DND-41 (cell line): ENCODE data around the gene ATF5.

Source experiments
- ATAC-seq: fragments of 200-7000 bp; cut with Tn5 transposase; 3 replicates; pipeline ENCODE4 v1.9.1; 2021; ENCODE audit warnings: low read depth; ENCODE audit not compliant: insufficient read depth
- DNase-seq: peaks from one replicate; pipeline ENCODE4 v3.0.0-alpha.2; 2020
- H2AFZ ChIP-seq: 2 replicates; pipeline ENCODE4 v1.6.0; 2012; ENCODE audit warnings: low read depth, low read length
- H3K27ac ChIP-seq: 2 replicates; pipeline ENCODE4 v1.5.1; 2012; ENCODE audit warnings: low read length, inconsistent platforms
- H3K27me3 ChIP-seq: fragments of 200-600 bp; sonication (generic); 2 replicates; pipeline ENCODE4 v1.6.0; 2012; ENCODE audit warnings: low read length, mild to moderate bottlenecking, inconsistent platforms; ENCODE audit not compliant: insufficient read depth, poor library complexity
- H3K36me3 ChIP-seq: 2 replicates; pipeline ENCODE4 v1.5.1; 2012; ENCODE audit warnings: low read length, inconsistent platforms; ENCODE audit not compliant: insufficient read depth
- H3K4me1 ChIP-seq: 2 replicates; pipeline ENCODE4 v1.5.1; 2012; ENCODE audit warnings: mild to moderate bottlenecking, low read length; ENCODE audit not compliant: insufficient read depth
- H3K4me2 ChIP-seq: 2 replicates; pipeline ENCODE4 v1.6.0; 2012; ENCODE audit warnings: mild to moderate bottlenecking, moderate library complexity, low read length, inconsistent platforms; ENCODE audit not compliant: insufficient read depth
- H3K4me3 ChIP-seq, 2 experiments: fragments of 200-600 bp in 1 of 2; shearing (Covaris generic) in 1 of 2; 2 replicates each; pipeline ENCODE4 v1.5.1; 2012 to 2016; ENCODE audit warnings: inconsistent platforms in 2 of 2, low read length in 2 of 2, mild to moderate bottlenecking in 2 of 2, low read depth in 1 of 2, moderate library complexity in 1 of 2
- H3K79me2 ChIP-seq: 2 replicates; pipeline ENCODE4 v1.6.0; 2012; ENCODE audit warnings: low read length, inconsistent platforms; ENCODE audit not compliant: insufficient read depth
- H3K9ac ChIP-seq: 2 replicates; pipeline ENCODE4 v1.6.0; 2012; ENCODE audit warnings: low read depth, mild to moderate bottlenecking, inconsistent platforms, low read length, moderate library complexity
- H3K9me3 ChIP-seq: 2 replicates; pipeline ENCODE4 v1.5.1; 2012; ENCODE audit warnings: low read length, moderate library complexity, mild to moderate bottlenecking, inconsistent platforms; ENCODE audit not compliant: insufficient read depth, severe bottlenecking
- H4K20me1 ChIP-seq: 2 replicates; pipeline ENCODE4 v1.6.0; 2012; ENCODE audit warnings: low read length; ENCODE audit not compliant: insufficient read depth
- CTCF ChIP-seq: IDR thresholded peaks from 2 replicates; pipeline ENCODE4 v1.5.1; 2012; ENCODE audit warnings: borderline replicate concordance, low read length, moderate library complexity, mild to moderate bottlenecking; ENCODE audit not compliant: poor library complexity, severe bottlenecking; ENCODE audit errors: extremely low read depth
- EZH2 ChIP-seq: IDR thresholded peaks from 3 replicates; pipeline ENCODE4 v1.6.1; 2012; ENCODE audit warnings: borderline replicate concordance, low read depth, mild to moderate bottlenecking, moderate library complexity, low read length, inconsistent platforms; ENCODE audit not compliant: severe bottlenecking

The ATF5 gene

GRCh38 chr19:49916839-49917733, 11.9 kb upstream of the ATF5 start:
- H3K36me3 ChIP-seq = peaks cover 92% of the 10 kb centered on the region
- H3K4me3 ChIP-seq = no peak overlapping the region
- H3K4me2 ChIP-seq = no peak overlapping the region
- H3K27me3 ChIP-seq = no peaks in the 10 kb centered on the region
- no peak for ATAC-seq
- no peak overlapping the region for H3K9ac ChIP-seq
- peaks cover 94% of the 10 kb centered on the region for H3K79me2 ChIP-seq
- TF ChIP-seq EZH2 (no peak), CTCF (peak; percentile 40)
- H4K20me1 ChIP-seq = peaks cover 90% of the 10 kb centered on the region
- no peak overlapping the region for H3K27ac ChIP-seq
- no peak overlapping the region for H2AFZ ChIP-seq
- no peaks in the 10 kb centered on the region for H3K9me3 ChIP-seq
- no peak for DNase-seq
- H3K4me1 ChIP-seq = 0 out of 2 replicates have a peak, but pooled peaks cover 5% of the 10 kb centered on the region

GRCh38 chr19:49918089-49918488, 10.9 kb upstream of the ATF5 start:
- Histone ChIP-seq H4K20me1 (peaks cover 91% of the 10 kb centered on the region), H3K9me3 (no peaks in the 10 kb centered on the region), H3K4me3 (no peak overlapping the region), H2AFZ (no peak overlapping the region), H3K79me2 (peaks cover 96% of the 10 kb centered on the region), H3K4me1 (peaks cover 15% of the 10 kb centered on the region), H3K27ac (no peak overlapping the region), H3K9ac (no peak overlapping the region), H3K4me2 (no peak overlapping the region), H3K27me3 (no peaks in the 10 kb centered on the region), H3K36me3 (peaks cover 92% of the 10 kb centered on the region)
- DNase-seq (no peak), ATAC-seq (no peak)
- no peak for TF ChIP-seq CTCF
- TF ChIP-seq EZH2 = no peak

GRCh38 chr19:49920624-49921363, 8.2 kb upstream of the ATF5 start:
- DNase-seq (no peak), ATAC-seq (no peak)
- Histone ChIP-seq H3K27ac (no peak overlapping the region; the same call in 1 of the 2 replicates), H3K9ac (no peak overlapping the region), H3K9me3 (no peaks in the 10 kb centered on the region), H3K79me2 (peaks cover 99% of the 10 kb centered on the region), H4K20me1 (peaks cover 91% of the 10 kb centered on the region), H3K4me2 (no peak overlapping the region), H3K4me1 (peaks cover 42% of the 10 kb centered on the region), H3K27me3 (no peaks in the 10 kb centered on the region), H3K4me3 (no peak overlapping the region), H3K36me3 (peaks cover 90% of the 10 kb centered on the region), H2AFZ (no peak overlapping the region)
- TF ChIP-seq EZH2 (no peak), CTCF (no peak)
